ENCODE data around the gene HYOU1.
A peak's percentile ranks its signal among the peaks of the same experiment; 100 is the strongest.

The HYOU1 gene

GRCh38 chr11:119087747-119088241, 30.8 kb upstream of the HYOU1 start:
- Histone ChIP-seq H3K4me2 (0 out of 2 replicates have a peak overlapping the region, but pooled peaks have one; percentile 12), H3K79me2 (ENCODE audit: insufficient read depth, low read depth) (peaks cover 10% of the 10 kb centered on the region; the same call in 1 of the 2 replicates)

GRCh38 chr11:119087123-119087522, 30.1 kb upstream of the HYOU1 start:
- peaks cover 21% of the 10 kb centered on the region for H3K4me1 ChIP-seq (ENCODE audit: low read depth, poor library complexity, severe bottlenecking)
- H2AFZ ChIP-seq (ENCODE audit: low read depth): no peak overlapping the region
- no peaks in the 10 kb centered on the region for H3K36me3 ChIP-seq (ENCODE audit: insufficient read depth)
- H4K20me1 ChIP-seq (ENCODE audit: insufficient read depth): no peaks in the 10 kb centered on the region
- H3K4me2 ChIP-seq: 0 out of 2 replicates have a peak overlapping the region, but pooled peaks have one; percentile 12
- TF ChIP-seq CTCF (conservative IDR thresholded peaks at IDR 0.05; ENCODE audit: low read depth, low read length): no peak
- H3K4me3 ChIP-seq (IDR thresholded peaks at IDR 0.05; ENCODE audit: insufficient read depth, low read depth, low read length): no peak overlapping the region
- no peak overlapping the region for H3K9ac ChIP-seq
- H3K27me3 ChIP-seq (ENCODE audit: insufficient read depth, low read depth): no peaks in the 10 kb centered on the region
- peaks cover 9% of the 10 kb centered on the region; the same call in 1 of the 2 replicates for H3K79me2 ChIP-seq (ENCODE audit: insufficient read depth, low read depth)
- no peak overlapping the region; the same call in 1 of the 2 replicates for H3K27ac ChIP-seq

More at GRCh38 chr11:119087747-119088241, 30.8 kb upstream of the HYOU1 start:
- no peak overlapping the region for H3K4me3 ChIP-seq (IDR thresholded peaks at IDR 0.05; ENCODE audit: insufficient read depth, low read depth, low read length)
- H4K20me1 ChIP-seq (ENCODE audit: insufficient read depth): no peaks in the 10 kb centered on the region
- no peak for TF ChIP-seq CTCF (conservative IDR thresholded peaks at IDR 0.05; ENCODE audit: low read depth, low read length)
- H2AFZ ChIP-seq (ENCODE audit: low read depth): no peak overlapping the region
- H3K27me3 ChIP-seq (ENCODE audit: insufficient read depth, low read depth): no peaks in the 10 kb centered on the region
- H3K36me3 ChIP-seq (ENCODE audit: insufficient read depth): no peaks in the 10 kb centered on the region
- H3K27ac ChIP-seq: no peak overlapping the region; the same call in 1 of the 2 replicates
- no peak overlapping the region for H3K9ac ChIP-seq
- H3K4me1 ChIP-seq (ENCODE audit: low read depth, poor library complexity, severe bottlenecking): peaks cover 24% of the 10 kb centered on the region

GRCh38 chr11:119085437-119085847, 28.4 kb upstream of the HYOU1 start:
- Histone ChIP-seq H3K27ac (peak overlapping the region; percentile 77; the same call in 1 of the 2 replicates), H2AFZ (ENCODE audit: low read depth) (peak overlapping the region; percentile 52; the same call in 1 of the 2 replicates), H3K27me3 (ENCODE audit: insufficient read depth, low read depth) (no peaks in the 10 kb centered on the region), H3K9ac (peak overlapping the region; percentile 81; the same call in 1 of the 2 replicates), H3K36me3 (ENCODE audit: insufficient read depth) (no peaks in the 10 kb centered on the region), H3K4me1 (ENCODE audit: low read depth, poor library complexity, severe bottlenecking) (peaks cover 21% of the 10 kb centered on the region), H4K20me1 (ENCODE audit: insufficient read depth) (no peaks in the 10 kb centered on the region), H3K4me2 (peak overlapping the region; percentile 80), H3K4me3 (IDR thresholded peaks at IDR 0.05; ENCODE audit: insufficient read depth, low read depth, low read length) (no peak overlapping the region), H3K79me2 (ENCODE audit: insufficient read depth, low read depth) (peaks cover 9% of the 10 kb centered on the region; the same call in 1 of the 2 replicates)
- TF ChIP-seq CTCF (conservative IDR thresholded peaks at IDR 0.05; ENCODE audit: low read depth, low read length): no peak

GRCh38 chr11:119084663-119085436, 27.8 kb upstream of the HYOU1 start, which contains the start of gene HMBS:
Gene HMBS, plus strand, starts transcription at chr11:119084881. Its CDS starts 153 bp downstream, at chr11:119085034.
- Histone ChIP-seq H3K27me3 (ENCODE audit: insufficient read depth, low read depth) (no peaks in the 10 kb centered on the region), H3K36me3 (ENCODE audit: insufficient read depth) (no peaks in the 10 kb centered on the region), H4K20me1 (ENCODE audit: insufficient read depth) (no peaks in the 10 kb centered on the region), H3K27ac (peak within 1 kb of the TSS; percentile 77), H3K4me3 (IDR thresholded peaks at IDR 0.05; ENCODE audit: insufficient read depth, low read depth, low read length) (no peak within 1 kb of the TSS), H3K79me2 (ENCODE audit: insufficient read depth, low read depth) (peaks cover 9% of the 10 kb centered on the region; the same call in 1 of the 2 replicates), H3K9ac (peak within 1 kb of the TSS; percentile 81; the same call in 1 of the 2 replicates), H2AFZ (ENCODE audit: low read depth) (peak within 1 kb of the TSS; percentile 64), H3K4me1 (ENCODE audit: low read depth, poor library complexity, severe bottlenecking) (peaks cover 21% of the 10 kb centered on the region), H3K4me2 (peak within 1 kb of the TSS; percentile 80)
- no peak for TF ChIP-seq CTCF (conservative IDR thresholded peaks at IDR 0.05; ENCODE audit: low read depth, low read length)

Data from KMS-11 (cell line).